Non-pigmented ciliary epithelial cell (primary cell): ENCODE data around the gene IMMP2L.
"Not testable (repeated sequence)": the region's sequence is repeated elsewhere in the genome, so short reads cannot be mapped to it uniquely, and the experiment has no call there.

Experiments
- DNase-seq: peaks from one replicate; pipeline ENCODE4 v3.0.0-alpha.2; 2010; ENCODE audit warnings: low read depth

Gene IMMP2L

DNA sequence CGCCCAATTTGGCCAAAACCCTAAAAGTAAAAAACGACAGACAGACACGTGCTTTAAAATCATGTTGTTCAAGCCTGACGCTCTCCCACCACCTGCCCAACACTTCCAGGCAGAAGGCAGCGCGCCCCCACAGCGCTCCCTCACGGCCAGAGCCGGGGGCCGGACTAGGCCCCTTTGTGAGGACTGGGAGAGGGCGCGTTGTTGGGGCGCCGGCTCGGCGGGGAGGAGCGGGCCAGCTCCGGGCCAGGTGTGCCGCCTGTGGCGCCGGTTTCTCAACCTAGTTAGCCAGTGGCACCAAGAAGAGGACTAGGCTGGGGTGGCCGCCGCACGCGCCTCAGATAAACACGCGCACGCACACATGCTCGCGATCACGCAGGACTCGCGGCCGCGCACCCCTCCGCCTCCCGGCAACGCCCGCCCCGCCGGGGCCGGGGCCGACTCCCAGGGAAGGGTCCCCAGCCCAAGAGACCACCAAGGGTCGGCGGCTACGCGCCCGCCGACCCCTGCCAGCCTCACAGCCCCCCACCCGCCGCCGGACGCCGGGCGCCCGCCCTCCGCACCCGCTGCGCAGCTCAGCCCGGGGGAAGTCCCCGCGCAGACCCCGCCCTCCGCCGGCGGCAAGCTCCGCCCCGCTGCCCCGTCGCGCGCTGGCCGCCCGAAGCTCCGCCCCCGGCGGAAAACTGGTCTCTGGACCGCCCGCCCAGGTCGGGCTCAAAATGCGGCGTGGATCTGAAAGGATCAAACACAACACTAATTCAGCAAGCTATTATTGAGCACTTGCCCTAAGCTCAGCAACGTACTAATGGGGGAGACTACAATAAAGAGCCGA is at the start of gene IMMP2L:
Gene IMMP2L (minus strand): TSS at position 589 of the 829 bp plus-strand sequence.
- DNase-seq = peak; percentile 37

DNA sequence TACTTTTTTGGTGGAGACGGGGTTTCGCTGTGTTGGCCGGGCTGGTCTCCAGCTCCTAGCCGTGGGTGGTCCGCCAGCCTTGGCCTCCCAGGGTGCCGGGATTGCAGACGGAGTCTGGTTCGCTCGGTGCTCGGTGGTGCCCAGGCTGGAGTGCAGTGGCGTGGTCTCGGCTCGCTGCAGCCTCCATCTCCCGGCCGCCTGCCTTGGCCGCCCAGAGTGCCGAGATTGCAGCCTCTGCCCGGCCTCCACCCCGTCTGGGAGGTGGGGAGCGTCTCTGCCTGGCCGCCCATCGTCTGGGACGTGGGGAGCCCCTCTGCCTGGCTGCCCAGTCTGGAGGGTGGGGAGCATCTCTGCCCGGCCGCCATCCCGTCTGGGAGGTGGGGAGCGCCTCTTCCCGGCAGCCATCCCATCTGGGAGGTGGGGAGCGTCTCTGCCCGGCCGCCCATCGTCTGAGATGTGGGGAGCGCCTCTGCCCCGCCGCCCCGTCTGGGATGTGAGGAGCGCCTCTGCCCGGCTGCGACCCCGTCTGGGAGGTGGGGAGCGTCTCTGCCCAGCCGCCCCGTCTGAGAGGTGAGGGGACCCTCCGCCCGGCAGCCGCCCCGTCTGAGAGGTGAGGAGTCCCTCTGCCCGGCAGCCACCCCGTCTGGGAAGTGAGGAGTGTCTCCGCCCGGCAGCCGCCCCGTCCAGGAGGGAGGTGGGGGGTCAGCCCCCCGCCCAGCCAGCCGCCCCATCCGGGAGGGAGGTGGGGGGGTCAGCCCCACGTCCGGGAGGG is 47.4 kb upstream of the IMMP2L start:
- DNase-seq = not testable (repeated sequence)

DNA sequence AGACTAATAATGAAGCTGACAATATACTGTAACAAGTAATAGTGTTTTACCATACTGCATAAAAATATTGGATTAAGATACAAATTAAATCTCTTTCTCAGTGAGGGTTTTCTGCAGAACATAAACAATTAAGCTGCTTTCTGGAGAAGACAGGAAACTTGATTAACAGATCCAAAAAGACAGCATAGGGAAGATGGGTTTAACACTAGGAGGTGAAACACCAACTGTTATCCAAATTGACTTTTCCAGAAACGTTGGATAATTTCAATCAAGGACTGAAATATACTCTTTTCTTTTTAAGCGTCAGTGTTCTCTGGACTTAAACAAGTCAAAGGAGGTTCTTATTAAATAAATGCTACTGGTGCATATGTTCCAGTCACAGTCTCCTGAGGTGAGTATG is 45.3 kb upstream of the IMMP2L start:
- no peak for DNase-seq

DNA sequence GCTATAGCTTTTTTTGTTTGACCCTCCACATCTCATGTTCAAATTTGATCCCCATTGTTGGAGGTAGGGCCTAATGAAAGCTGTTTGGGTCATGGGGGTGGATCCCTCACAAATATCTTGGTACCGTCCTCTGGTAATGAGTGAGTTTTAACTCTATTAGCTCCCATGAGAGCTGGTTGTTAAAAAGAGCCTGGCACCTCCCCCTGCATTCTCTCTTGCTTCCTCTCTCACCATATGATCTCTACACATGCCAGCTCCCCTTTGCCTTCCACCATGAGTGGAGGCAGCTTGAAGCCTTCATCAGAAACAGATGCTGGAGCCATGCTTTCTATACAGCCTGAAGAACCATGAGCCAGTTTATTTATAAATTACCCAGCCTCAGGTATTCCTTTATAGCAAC is 43.0 kb upstream of the IMMP2L start:
- DNase-seq = no peak

DNA sequence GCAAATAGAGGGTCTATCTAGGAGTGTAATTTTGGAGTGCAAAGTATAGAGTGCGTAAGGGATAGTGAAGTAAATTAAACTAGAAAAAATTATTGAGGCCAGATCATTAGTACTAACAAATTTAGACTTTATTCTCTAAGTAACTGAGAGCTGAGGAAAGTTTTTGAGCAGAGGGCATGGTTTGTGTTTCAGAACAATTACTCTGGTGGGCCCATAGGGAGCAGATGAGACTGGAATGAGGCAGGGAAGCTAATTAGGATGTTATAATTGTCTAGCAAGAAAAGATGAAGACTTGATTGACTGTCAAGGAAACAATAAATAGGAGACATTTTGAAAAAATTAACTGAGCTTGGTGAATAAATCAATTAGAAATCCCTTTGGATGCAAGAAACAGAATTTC is 37.8 kb upstream of the IMMP2L start:
- DNase-seq = no peak

DNA sequence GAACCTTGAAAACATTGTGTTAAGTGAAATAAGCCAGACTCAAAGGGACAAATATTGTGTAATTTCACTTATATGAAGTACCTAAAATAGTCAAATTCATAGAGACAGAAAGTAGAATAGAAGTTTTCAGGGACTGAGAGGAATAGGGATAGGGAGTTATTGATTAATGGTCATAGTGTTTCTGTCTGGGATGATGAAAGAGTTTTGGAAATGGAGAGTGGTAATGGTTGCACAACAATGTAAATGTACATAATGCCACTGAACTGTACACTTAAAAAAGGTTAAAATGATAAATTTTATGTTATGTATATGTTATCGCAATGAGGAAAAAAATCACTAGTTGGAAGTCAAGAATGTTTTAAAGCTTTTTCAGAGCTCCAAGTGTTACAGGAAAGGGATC is 33.5 kb upstream of the IMMP2L start:
- DNase-seq = no peak

DNA sequence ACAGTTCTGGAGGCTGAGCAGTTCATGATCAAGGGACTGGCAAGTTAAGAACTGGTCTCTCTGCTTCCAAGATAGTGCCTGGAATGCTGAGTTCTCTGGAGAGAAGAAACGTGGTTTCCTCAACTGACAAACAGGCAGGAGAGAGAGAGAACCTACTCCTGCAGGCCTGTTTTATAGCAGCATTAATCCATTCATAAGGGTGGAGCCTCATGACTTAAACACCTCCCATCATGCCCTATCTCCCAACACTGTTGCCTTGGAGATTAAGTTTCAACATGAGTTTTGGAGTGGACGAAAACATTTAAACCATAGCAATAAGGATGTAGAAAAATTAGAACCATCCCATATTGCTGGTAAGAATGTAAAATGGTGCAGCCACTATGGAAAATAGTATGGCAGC is 32.3 kb upstream of the IMMP2L start:
- no peak for DNase-seq

DNA sequence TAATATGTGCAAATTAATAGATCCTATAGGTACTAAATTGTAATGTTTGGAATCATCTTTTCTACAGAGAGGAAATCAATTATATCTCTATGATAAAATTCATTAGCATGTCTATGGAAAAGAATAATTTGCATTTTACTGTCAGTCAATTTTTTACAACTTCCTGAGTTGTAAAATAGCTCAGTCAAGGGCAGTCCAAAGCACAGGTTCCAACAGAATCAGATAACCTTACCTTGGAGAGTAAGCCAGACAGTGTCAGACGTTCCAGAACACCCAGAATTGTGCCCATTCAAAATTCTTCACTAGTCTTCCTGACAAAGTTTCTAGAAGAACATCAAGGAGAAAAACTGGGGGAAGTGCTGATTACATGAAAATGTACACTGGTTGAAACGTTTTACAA is 31.1 kb upstream of the IMMP2L start:
- DNase-seq = no peak

DNA sequence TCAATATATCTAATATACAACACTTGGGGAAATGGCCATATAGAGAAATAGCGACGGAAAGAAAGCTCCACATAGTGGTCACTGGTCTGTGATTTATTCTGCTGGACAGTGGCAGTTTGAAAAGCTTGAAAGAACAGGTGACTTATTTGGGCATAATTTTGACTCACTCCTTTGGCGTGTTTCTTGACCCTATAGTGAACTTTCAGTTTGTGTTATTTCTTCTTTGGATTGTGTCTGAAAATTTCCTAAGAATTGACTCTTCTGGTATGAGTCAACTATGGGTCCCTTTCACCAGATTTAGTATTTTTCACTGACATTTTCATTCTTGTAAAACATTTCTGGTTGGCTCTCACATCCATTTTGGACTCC is 25.8 kb upstream of the IMMP2L start:
- peak; percentile 28 for DNase-seq

DNA sequence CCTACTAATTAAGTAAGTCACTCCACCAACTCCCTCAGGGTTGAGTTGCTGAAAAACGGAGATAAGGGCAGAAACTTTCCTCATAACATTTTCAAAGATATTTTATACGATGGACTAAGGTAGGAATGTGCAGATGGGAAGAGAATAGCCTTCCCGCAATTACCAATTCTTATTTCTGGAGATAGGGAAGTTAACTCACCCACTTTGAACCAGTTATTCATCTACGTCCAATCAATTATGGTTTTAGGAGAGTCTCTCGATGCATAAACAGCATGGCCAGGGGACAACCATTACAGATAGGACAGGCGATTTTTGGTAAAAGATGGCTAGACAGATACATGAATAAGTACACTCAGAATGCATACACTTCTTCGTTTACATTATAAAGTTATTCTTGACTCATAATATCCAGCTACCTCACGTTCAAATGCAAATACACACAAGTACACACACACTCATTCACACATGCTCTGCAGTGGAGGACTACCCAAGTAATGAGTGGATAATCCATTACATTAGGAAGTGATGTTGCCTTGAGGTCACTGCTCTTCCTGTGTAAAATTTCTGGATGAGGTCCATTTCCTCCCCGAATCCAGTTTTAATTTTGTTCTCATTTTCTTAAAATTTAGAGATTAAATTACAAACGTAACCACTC is 25.2 kb upstream of the IMMP2L start:
- DNase-seq = no peak

DNA sequence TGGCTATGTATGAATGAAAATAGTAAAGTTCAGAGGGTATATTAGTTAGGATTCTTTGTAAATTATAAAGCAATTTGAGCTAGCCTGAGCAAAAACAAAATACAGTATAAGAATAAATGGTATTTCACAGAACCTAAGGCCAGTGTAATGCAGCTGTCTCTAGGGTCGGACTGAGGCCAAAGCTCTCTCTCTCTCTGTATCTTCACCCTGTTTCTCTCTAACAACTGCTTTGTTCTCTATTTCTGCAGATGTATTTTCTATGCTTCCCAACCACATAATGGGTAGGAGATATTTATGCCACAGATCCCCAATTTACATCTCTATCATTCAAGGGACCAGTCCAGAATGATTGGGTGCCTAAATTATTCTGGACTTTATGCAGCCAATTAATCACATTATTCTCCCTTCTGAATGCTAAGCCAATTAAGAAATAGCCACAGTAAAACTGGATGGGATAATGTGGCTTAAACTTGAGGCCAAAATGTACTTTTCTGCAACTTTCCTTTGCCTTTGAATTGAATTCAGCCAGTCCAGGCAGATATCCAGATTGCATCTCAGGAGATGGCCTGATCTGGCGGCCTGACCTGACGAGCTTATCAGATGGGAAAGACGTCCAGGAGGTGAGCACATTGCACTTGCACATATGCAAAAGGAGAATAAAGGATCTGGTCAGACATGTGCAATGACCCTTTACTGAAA is 24.6 kb upstream of the IMMP2L start:
- no peak for DNase-seq

DNA sequence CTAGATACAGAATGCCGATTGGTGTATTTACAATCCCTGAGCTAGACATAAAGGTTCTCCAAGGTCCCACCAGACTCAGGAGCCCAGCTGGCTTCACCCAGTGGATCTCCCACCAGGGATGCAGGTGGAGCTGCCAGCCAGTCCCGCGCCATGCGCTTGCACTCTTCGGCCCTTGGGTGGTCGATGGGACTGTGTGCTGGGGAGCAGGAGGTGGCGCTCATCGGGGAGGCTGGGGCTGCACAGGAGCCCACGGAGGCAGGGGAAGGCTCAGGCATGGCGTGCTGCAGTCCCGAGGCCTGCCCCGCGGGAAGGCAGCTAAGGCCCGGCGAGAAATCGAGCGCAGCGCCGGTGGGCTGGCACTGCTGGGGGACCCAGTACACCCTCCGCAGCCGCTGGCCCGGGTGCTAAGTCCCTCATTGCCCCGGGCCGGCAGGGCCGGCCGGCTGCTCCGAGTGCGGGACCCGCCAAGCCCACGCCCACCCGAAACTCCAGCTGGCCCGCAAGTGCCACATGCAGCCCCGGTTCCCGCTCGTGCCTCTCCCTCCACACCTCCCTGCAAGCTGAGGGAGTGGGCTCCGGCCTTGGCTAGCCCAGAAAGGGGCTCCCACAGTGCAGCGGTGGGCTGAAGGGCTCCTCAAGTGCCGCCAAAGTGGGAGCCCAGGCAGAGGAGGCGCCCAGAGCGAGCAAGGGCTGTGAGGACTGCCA is 19.6 kb upstream of the IMMP2L start:
- DNase-seq = not testable (repeated sequence)

DNA sequence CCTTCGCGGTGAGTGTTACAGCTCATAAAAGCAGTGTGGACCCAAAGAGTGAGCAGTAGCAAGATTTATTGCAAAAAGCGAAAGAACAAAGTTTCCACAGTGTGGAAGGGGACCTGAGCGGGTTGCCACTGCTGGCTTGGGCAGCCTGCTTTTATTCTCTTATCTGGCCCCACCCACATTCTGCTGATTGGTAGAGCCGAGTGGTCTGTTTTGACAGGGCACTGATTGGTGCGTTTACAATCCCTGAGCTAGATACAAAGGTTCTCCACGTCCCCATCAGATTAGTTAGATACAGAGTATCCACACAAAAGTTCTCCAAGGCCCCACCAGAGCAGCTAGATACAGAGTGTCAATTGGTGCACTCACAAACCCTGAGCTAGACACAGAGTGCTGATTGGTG is 18.9 kb upstream of the IMMP2L start:
- not testable (repeated sequence) for DNase-seq

DNA sequence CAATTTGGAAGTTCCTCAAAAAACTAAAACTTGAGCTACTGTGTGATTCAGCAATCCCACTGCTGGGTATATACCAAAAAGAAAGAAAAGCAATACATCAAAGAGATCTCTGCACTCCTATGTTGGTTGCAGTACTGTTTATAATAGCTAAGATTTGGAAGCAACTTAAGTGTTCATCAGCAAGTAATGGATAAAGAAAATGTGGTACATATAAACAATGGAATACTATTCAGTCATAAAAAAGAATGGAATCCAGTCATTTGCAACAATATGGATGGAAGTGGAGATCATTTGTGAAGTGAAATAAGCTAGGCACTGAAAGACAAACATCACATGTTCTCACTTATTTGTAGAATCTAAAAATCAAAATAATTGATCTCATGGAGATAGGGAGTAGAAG is 16.5 kb upstream of the IMMP2L start:
- DNase-seq = no peak

DNA sequence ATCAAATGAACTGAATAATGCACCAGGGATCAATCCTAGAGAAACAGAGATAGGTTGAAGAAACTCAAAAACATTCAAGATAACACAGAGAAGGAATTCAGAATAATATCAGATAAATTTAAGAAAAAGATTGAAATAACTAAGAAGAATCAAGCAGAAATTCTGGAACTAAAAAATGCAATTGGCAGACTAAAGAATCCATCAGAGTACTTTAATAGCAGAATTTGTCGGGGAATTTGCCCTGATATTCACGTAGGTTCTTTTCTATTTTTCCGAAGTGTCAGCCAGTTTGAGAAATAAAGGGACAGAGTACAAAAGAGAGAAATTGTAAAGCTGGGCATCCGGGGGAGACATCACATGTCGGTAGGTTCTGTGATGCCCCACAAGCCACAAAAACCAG is 9.4 kb upstream of the IMMP2L start:
- no peak for DNase-seq

DNA sequence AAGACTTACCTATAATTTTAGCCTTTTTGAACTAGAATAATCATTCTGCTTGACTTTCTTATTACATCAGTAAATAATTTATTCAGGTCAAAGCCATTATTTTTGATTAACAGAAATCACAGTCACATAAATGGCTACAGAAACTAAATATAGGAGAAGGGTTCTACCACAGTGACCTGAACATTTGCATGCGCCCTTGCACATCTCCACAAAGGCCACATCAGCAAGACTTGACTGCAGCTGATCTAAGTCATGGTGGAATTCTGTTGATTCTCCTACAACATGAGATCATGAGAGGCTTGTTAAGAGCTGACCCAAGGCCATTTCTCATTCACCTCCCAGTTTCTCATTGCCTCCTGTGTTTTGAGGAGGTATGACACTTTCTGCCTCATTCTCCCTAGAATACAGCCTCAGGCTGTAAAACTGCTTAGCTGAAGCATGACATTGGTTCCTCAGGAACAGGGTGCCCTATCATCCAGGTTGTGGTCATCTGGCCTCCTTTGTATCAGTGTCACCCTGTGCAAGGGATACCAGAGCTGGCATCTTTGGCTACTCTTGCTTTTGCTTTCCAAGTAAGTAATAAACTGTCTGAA is 6.7 kb upstream of the IMMP2L start:
- no peak for DNase-seq

DNA sequence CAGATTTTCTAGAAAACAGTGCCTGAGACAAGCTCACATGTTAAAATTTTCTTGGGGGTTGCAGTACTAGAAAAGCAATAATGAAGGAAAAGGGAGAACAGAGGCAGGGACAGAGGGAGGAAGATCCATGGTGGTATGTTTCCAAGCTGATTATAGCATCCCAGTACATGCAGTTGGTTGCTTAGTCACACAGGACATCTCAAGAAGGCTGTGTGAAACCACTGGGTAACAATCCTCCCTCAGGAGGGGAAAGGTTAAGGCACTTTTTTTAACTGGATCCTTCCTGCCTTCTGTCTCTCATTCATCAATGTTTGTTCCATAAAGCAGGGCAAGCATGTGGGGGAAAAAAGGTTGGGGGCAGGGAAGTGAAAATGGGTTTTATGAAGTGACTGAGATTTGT is 6.1 kb upstream of the IMMP2L start:
- no peak for DNase-seq

DNA sequence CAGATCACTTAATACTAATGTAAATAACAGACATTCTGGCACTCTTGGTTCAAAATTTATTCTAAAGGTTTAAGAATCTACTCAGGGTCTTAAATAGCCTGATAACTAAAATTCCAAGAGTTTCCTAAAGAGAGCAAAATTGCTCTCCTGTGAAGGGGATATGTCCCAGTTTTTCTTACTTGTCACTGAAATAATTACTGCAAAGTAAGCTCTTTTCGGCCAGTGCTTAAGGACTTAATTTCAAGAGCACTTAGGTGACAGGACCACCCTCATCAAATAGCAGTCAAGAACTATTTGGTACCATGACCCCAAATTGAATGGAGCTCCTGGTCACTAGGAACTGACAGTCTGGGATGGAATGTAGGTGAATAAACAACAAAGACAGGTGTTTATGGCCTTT is 1.8 kb upstream of the IMMP2L start:
- DNase-seq = no peak

DNA sequence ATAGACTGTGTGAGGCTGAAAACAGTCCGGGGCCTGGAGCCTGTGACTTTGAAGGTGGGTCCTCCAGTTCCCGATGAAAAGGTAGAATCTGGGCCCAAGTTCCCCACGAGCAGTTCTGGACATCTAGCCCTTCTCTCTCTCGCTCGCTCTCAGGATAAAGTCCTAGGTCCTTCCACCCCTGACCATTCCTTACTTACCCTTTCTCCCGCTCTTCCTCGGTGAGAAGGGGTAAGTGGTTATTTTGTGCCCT is 713 bp downstream of the IMMP2L start:
- no peak for DNase-seq

DNA sequence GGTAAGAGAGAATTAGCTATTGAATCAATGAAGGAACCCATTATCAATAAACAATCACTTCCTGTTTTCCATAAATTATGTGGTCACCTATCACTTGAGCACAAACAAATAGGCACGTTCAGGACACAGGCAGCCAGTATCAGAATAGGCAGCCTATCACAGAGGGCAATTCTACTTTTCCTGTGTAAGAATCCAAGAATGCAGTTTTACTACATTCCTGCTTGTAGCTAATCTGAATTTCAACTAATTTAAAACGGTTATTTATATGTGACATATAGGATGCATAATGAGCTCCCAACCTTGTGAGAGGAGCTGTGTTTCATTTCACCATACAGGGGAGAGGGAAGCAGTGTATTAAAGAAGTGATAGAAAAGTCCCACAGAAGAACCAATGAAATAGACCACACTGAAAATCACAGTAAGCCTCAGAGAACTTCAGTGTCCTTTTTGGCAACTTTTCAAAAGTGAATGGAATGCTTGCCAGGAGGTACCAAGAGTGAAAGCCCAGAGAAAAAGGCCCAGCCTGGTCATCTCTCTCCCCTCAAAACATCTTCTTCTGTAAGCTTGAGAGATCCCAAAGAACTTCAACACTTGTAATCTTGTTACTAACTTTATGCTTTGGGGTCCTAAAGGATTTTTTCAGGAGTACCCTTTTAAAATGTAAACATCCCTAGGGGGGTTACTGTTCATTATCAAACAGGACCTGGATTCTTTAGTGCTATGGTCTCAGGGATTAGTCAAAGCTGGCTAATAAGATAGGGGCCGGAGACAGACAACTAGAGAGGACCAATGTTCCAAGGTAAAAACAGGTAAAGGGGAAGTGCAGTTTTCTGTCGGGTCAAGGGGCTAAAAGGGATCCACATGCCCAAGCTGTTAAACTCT is 1.3 kb downstream of the IMMP2L start:
- peak; percentile 22 for DNase-seq

DNA sequence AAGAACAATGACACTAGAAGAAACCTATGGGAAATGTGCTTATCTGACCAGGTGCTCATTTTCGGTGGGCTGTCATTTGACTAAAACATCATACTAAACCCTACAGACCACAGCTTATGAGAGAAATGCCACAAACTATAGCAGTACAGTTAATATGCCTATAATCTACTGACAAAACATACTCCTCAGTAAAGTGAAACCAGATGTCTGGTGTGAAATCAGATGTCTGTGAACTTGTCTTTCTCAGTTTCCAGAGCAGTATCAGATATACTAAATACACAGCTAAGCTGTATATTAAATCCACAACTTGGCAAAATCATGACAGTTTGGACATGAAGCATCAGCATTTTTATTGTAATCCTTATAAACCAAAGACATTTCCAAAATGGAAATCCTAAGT is 3.3 kb downstream of the IMMP2L start:
- no peak for DNase-seq
